ENCODE data around the gene GSTA2.

Gene GSTA2

GRCh38 chr6:52725143-52725534 lies 38.1 kb downstream of the GSTA2 start:
- Histone ChIP-seq H3K36me3 (ENCODE audit: control insufficient read depth in 1 of 2, insufficient read depth in 2 of 2, low read depth in 1 of 2, low read length in 2 of 2) (no peaks in the 10 kb centered on the region), H3K27ac (ENCODE audit: low read length, poor library complexity, severe bottlenecking) (no peak overlapping the region), H2BK120ac (ENCODE audit: low read depth, low read length) (no peak overlapping the region), H4K8ac (ENCODE audit: low read length) (no peak overlapping the region), H3K9ac (ENCODE audit: low read length) (peak overlapping the region; percentile 37), H2BK12ac (ENCODE audit: low read length in 2 of 2) (no peak overlapping the region), H3K79me1 (replicated peaks; ENCODE audit: low read length, poor library complexity, severe bottlenecking) (no peaks in the 10 kb centered on the region), H4K91ac (ENCODE audit: low read length) (no peak overlapping the region), H2BK15ac (ENCODE audit: low read depth, poor library complexity, severe bottlenecking) (no peak overlapping the region), H3K4me1 (ENCODE audit: control insufficient read depth, insufficient read depth, low read depth, low read length) (no peaks in the 10 kb centered on the region), H3K4me2 (ENCODE audit: low read length, poor library complexity, severe bottlenecking) (no peak overlapping the region), H3K9me3 (ENCODE audit: control insufficient read depth, low read length) (no peaks in the 10 kb centered on the region), H2AFZ (ENCODE audit: low read depth, low read length) (no peak overlapping the region), H3K23ac (ENCODE audit: low read length in 2 of 2) (no peak overlapping the region), H3K4ac (ENCODE audit: low read depth in 1 of 2, low read length in 2 of 2) (no peak overlapping the region), H2BK5ac (ENCODE audit: low read depth, low read length, poor library complexity, severe bottlenecking) (no peak overlapping the region), H3K18ac (ENCODE audit: low read depth in 1 of 2, low read length in 2 of 2) (no peak overlapping the region), H3K14ac (ENCODE audit: low read length in 2 of 2) (no peak overlapping the region), H3K27me3 (ENCODE audit: control insufficient read depth in 1 of 2, insufficient read depth in 1 of 2, low read length in 2 of 2) (no peaks in the 10 kb centered on the region), H3K4me3 (ENCODE audit: insufficient read depth in 1 of 2, low read depth in 1 of 2, low read length in 2 of 2) (no peak overlapping the region), H2AK5ac (ENCODE audit: low read length, severe bottlenecking) (no peak overlapping the region)
- no peak for DNase-seq
- WGBS: 97% methylated on average over 3 of the region's 3 CpGs

- 81% methylated on average over 13 of the region's 13 CpGs for WGBS
- H3K14ac ChIP-seq (ENCODE audit: low read length in 2 of 2): no peak overlapping the region
- H3K18ac ChIP-seq (ENCODE audit: low read depth in 1 of 2, low read length in 2 of 2): no peak overlapping the region
- no peaks in the 10 kb centered on the region for H3K36me3 ChIP-seq (ENCODE audit: control insufficient read depth in 1 of 2, insufficient read depth in 2 of 2, low read depth in 1 of 2, low read length in 2 of 2)
- no peaks in the 10 kb centered on the region for H3K9me3 ChIP-seq (ENCODE audit: control insufficient read depth, low read length)
- H4K91ac ChIP-seq (ENCODE audit: low read length): no peak overlapping the region
- H3K9ac ChIP-seq (ENCODE audit: low read length): no peak overlapping the region
- H3K23ac ChIP-seq (ENCODE audit: low read length in 2 of 2): no peak overlapping the region
- no peak overlapping the region for H2AFZ ChIP-seq (ENCODE audit: low read depth, low read length)
- no peak overlapping the region for H2BK5ac ChIP-seq (ENCODE audit: low read depth, low read length, poor library complexity, severe bottlenecking)
- no peaks in the 10 kb centered on the region for H3K27me3 ChIP-seq (ENCODE audit: control insufficient read depth in 1 of 2, insufficient read depth in 1 of 2, low read length in 2 of 2)
- H4K8ac ChIP-seq (ENCODE audit: low read length): no peak overlapping the region
- peak; percentile 69 for DNase-seq
- H2BK12ac ChIP-seq (ENCODE audit: low read length in 2 of 2): no peak overlapping the region
- no peak overlapping the region for H3K4ac ChIP-seq (ENCODE audit: low read depth in 1 of 2, low read length in 2 of 2)
- H3K27ac ChIP-seq (ENCODE audit: low read length, poor library complexity, severe bottlenecking): no peak overlapping the region
- H3K79me1 ChIP-seq (replicated peaks; ENCODE audit: low read length, poor library complexity, severe bottlenecking): no peaks in the 10 kb centered on the region
- H3K4me1 ChIP-seq (ENCODE audit: control insufficient read depth, insufficient read depth, low read depth, low read length): no peaks in the 10 kb centered on the region
- no peak overlapping the region for H2AK5ac ChIP-seq (ENCODE audit: low read length, severe bottlenecking)
- H3K4me3 ChIP-seq (ENCODE audit: insufficient read depth in 1 of 2, low read depth in 1 of 2, low read length in 2 of 2): no peak overlapping the region
- no peak overlapping the region for H2BK15ac ChIP-seq (ENCODE audit: low read depth, poor library complexity, severe bottlenecking)
- H2BK120ac ChIP-seq (ENCODE audit: low read depth, low read length): no peak overlapping the region
- no peak overlapping the region for H3K4me2 ChIP-seq (ENCODE audit: low read length, poor library complexity, severe bottlenecking)
Observed at GRCh38 chr6:52724406-52725121, 38.7 kb downstream of the GSTA2 start.

DNA sequence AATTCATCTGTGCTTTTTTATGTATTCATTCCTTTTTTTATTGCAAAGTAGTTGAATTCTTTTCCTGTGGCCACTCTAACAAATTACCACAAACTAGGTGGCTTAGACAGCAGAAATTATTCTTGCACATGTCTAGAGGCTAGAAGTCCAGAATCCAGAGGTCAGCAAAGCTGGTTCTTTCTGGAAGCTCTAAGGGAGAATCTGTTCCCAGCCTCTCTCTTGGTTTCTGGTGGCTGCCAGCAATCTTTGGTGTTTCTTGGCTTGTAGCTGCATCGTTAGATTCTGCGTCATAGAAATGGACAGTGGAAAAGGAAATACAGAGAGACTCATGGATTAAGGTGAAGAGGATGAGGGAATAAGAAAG lies 39.3 kb downstream of the GSTA2 start:
- Histone ChIP-seq H2AK5ac (ENCODE audit: low read length, severe bottlenecking) (no peak overlapping the region), H4K91ac (ENCODE audit: low read length) (no peak overlapping the region), H3K4me3 (ENCODE audit: insufficient read depth in 1 of 2, low read depth in 1 of 2, low read length in 2 of 2) (no peak overlapping the region), H3K9me3 (ENCODE audit: control insufficient read depth, low read length) (no peaks in the 10 kb centered on the region), H3K9ac (ENCODE audit: low read length) (no peak overlapping the region), H3K18ac (ENCODE audit: low read depth in 1 of 2, low read length in 2 of 2) (no peak overlapping the region), H2BK15ac (ENCODE audit: low read depth, poor library complexity, severe bottlenecking) (no peak overlapping the region), H3K14ac (ENCODE audit: low read length in 2 of 2) (no peak overlapping the region), H3K36me3 (ENCODE audit: control insufficient read depth in 1 of 2, insufficient read depth in 2 of 2, low read depth in 1 of 2, low read length in 2 of 2) (no peaks in the 10 kb centered on the region), H2BK120ac (ENCODE audit: low read depth, low read length) (no peak overlapping the region), H2BK12ac (ENCODE audit: low read length in 2 of 2) (no peak overlapping the region), H3K4ac (ENCODE audit: low read depth in 1 of 2, low read length in 2 of 2) (no peak overlapping the region), H3K27me3 (ENCODE audit: control insufficient read depth in 1 of 2, insufficient read depth in 1 of 2, low read length in 2 of 2) (no peaks in the 10 kb centered on the region), H3K23ac (ENCODE audit: low read length in 2 of 2) (no peak overlapping the region), H3K27ac (ENCODE audit: low read length, poor library complexity, severe bottlenecking) (no peak overlapping the region), H3K79me1 (replicated peaks; ENCODE audit: low read length, poor library complexity, severe bottlenecking) (no peaks in the 10 kb centered on the region), H3K4me2 (ENCODE audit: low read length, poor library complexity, severe bottlenecking) (no peak overlapping the region), H2AFZ (ENCODE audit: low read depth, low read length) (no peak overlapping the region), H4K8ac (ENCODE audit: low read length) (no peak overlapping the region), H2BK5ac (ENCODE audit: low read depth, low read length, poor library complexity, severe bottlenecking) (no peak overlapping the region), H3K4me1 (ENCODE audit: control insufficient read depth, insufficient read depth, low read depth, low read length) (no peaks in the 10 kb centered on the region)
- 80% methylated on average over 2 of the region's 2 CpGs for WGBS
- no peak for DNase-seq

DNA sequence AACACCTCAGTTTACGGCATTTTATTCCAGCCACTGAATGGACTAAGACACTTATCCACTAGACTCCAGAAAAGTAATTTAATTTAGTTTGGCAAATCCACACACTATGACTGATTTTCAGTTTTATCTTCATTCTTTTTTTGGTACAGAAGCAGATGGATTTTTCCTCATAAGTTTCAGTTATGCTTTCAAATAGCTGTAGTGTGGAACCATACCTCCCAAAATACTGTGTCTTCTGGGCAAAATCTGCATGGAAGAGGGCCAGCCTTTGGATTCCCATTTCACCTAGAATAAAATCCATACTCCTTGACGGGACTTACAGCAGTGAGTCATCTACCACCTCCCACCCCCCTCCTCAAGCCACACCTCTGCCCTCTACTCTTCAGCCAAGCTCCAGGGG lies 43.0 kb downstream of the GSTA2 start:
- 73% methylated on average over 1 of the region's 2 CpGs for WGBS

More for the DNA sequence above, 43.0 kb downstream of the GSTA2 start:
- Histone ChIP-seq H3K27ac (ENCODE audit: low read length, poor library complexity, severe bottlenecking) (no peak overlapping the region), H4K91ac (ENCODE audit: low read length) (no peak overlapping the region), H3K9me3 (ENCODE audit: control insufficient read depth, low read length) (no peaks in the 10 kb centered on the region), H3K23ac (ENCODE audit: low read length in 2 of 2) (no peak overlapping the region), H3K14ac (ENCODE audit: low read length in 2 of 2) (no peak overlapping the region), H4K8ac (ENCODE audit: low read length) (no peak overlapping the region), H2BK5ac (ENCODE audit: low read depth, low read length, poor library complexity, severe bottlenecking) (no peak overlapping the region), H3K36me3 (ENCODE audit: control insufficient read depth in 1 of 2, insufficient read depth in 2 of 2, low read depth in 1 of 2, low read length in 2 of 2) (no peaks in the 10 kb centered on the region), H3K4me3 (ENCODE audit: insufficient read depth in 1 of 2, low read depth in 1 of 2, low read length in 2 of 2) (no peak overlapping the region), H3K4me1 (ENCODE audit: control insufficient read depth, insufficient read depth, low read depth, low read length) (no peaks in the 10 kb centered on the region), H3K9ac (ENCODE audit: low read length) (no peak overlapping the region), H2AFZ (ENCODE audit: low read depth, low read length) (no peak overlapping the region), H2BK15ac (ENCODE audit: low read depth, poor library complexity, severe bottlenecking) (no peak overlapping the region), H2AK5ac (ENCODE audit: low read length, severe bottlenecking) (no peak overlapping the region), H3K18ac (ENCODE audit: low read depth in 1 of 2, low read length in 2 of 2) (no peak overlapping the region), H3K4ac (ENCODE audit: low read depth in 1 of 2, low read length in 2 of 2) (no peak overlapping the region), H3K4me2 (ENCODE audit: low read length, poor library complexity, severe bottlenecking) (no peak overlapping the region), H2BK12ac (ENCODE audit: low read length in 2 of 2) (no peak overlapping the region), H3K27me3 (ENCODE audit: control insufficient read depth in 1 of 2, insufficient read depth in 1 of 2, low read length in 2 of 2) (no peaks in the 10 kb centered on the region), H3K79me1 (replicated peaks; ENCODE audit: low read length, poor library complexity, severe bottlenecking) (no peaks in the 10 kb centered on the region), H2BK120ac (ENCODE audit: low read depth, low read length) (no peak overlapping the region)
- no peak for DNase-seq

Measured in mesenchymal stem cell (in vitro differentiated cells and primary cell).